Muscle layer of colon (tissue), 2 donors: ENCODE results near the gene AMELY.
"Not testable (repeated sequence)": the region's sequence is repeated elsewhere in the genome, so short reads cannot be mapped to it uniquely, and the experiment has no call there.

Experiments
- H3K27ac ChIP-seq: one replicate; pipeline ENCODE4 v1.7.0; 2013; ENCODE audit warnings: low read depth, mild to moderate bottlenecking, low read length, moderate library complexity
- H3K27me3 ChIP-seq, 2 donors: one replicate each; pipeline ENCODE4 v1.7.0; 2013; ENCODE audit warnings: low read length in 2 of 2, mild to moderate bottlenecking in 2 of 2; ENCODE audit not compliant: insufficient read depth in 2 of 2, control insufficient read depth in 1 of 2
- H3K36me3 ChIP-seq: one replicate; pipeline ENCODE4 v1.7.0; 2013; ENCODE audit warnings: mild to moderate bottlenecking, low read length; ENCODE audit not compliant: insufficient read depth
- H3K4me1 ChIP-seq: one replicate; pipeline ENCODE4 v1.7.0; 2013; ENCODE audit warnings: mild to moderate bottlenecking, low read length; ENCODE audit not compliant: insufficient read depth
- H3K4me3 ChIP-seq, 2 donors: one replicate each; pipeline ENCODE4 v1.7.0; 2013; ENCODE audit warnings: low read length in 2 of 2, low read depth in 1 of 2, mild to moderate bottlenecking in 1 of 2, moderate library complexity in 1 of 2
- H3K9ac ChIP-seq: one replicate; pipeline ENCODE4 v1.7.0; 2013; ENCODE audit warnings: low read length
- H3K9me3 ChIP-seq: one replicate; pipeline ENCODE4 v1.7.0; 2013; ENCODE audit warnings: mild to moderate bottlenecking, low read length
- donor health status: abdominal sarcoma.
- donor health status: Adenocarcinoma of cecum.

AMELY gene

GRCh38 chrY:6909856-6910255 is 1.7 kb downstream of the AMELY start:
- Histone ChIP-seq H3K27me3 (no peaks in the 10 kb centered on the region), H3K27ac (no peak overlapping the region), H3K4me3 (no peak overlapping the region), H3K9me3 (no peaks in the 10 kb centered on the region), H3K36me3 (no peaks in the 10 kb centered on the region), H3K4me1 (no peaks in the 10 kb centered on the region), H3K9ac (no peak overlapping the region)

- Histone ChIP-seq H3K4me3 (no peak overlapping the region), H3K27ac (no peak overlapping the region), H3K9me3 (no peaks in the 10 kb centered on the region), H3K36me3 (no peaks in the 10 kb centered on the region), H3K4me1 (no peaks in the 10 kb centered on the region), H3K9ac (no peak overlapping the region), H3K27me3 (no peaks in the 10 kb centered on the region)
Measured at GRCh38 chrY:6909118-6909521, 2.4 kb downstream of the AMELY start.

DNA sequence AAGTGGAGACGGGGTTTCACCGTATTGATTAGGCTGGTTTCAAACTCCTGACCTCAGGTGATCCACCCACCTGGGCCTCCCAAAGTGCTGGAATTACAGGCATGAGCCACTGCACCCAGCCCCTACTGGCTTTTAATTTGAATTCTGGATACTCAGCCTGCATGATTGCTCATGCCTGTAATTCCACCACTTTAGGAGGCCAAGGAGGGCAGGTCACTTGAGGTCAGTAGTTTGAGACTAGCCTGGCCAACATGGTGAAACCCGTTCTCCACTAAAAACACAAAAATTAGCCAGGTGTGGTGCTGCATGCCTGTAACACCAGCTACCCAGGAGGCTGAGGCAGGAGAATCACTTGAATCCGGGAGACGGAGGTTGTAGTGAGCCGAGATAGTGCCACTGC is 3.5 kb downstream of the AMELY start:
- not testable (repeated sequence) for H3K27ac ChIP-seq, H3K4me1 ChIP-seq, H3K4me3 ChIP-seq, H3K9ac ChIP-seq, H3K27me3 ChIP-seq, H3K9me3 ChIP-seq, H3K36me3 ChIP-seq

- Histone ChIP-seq H3K36me3 (no peaks in the 10 kb centered on the region), H3K27ac (no peak overlapping the region), H3K9ac (no peak overlapping the region), H3K9me3 (no peaks in the 10 kb centered on the region), H3K27me3 (no peaks in the 10 kb centered on the region), H3K4me3 (no peak overlapping the region), H3K4me1 (no peaks in the 10 kb centered on the region)
Measured at GRCh38 chrY:6907591-6907990, 4.0 kb downstream of the AMELY start.

DNA sequence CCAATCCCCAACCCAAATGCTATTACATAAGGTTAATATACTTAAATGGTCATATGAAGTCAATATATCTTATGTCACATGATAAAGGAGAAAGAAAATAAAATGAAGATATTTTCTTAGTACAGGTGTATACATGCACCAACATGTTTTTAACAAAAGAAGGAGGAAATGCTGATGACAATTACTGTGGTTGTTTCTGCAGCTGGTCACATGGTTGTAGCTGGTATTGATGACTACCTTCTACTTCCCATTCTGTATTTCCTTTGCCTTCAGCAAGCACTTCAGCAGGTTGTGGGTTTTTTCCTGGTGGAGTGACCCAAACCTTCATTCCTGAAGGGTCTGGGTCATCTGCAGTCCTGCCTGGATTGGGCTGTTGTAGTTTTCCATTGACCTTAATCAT is 9.4 kb downstream of the AMELY start:
- H3K4me3 ChIP-seq, H3K4me1 ChIP-seq, H3K27me3 ChIP-seq, H3K9me3 ChIP-seq, H3K9ac ChIP-seq, H3K36me3 ChIP-seq, H3K27ac ChIP-seq: not testable (repeated sequence)

- no peaks in the 10 kb centered on the region for H3K9me3 ChIP-seq
- H3K27me3 ChIP-seq = no peaks in the 10 kb centered on the region
- no peaks in the 10 kb centered on the region for H3K4me1 ChIP-seq
- H3K27ac ChIP-seq = no peak overlapping the region
- no peaks in the 10 kb centered on the region for H3K36me3 ChIP-seq
- H3K4me3 ChIP-seq = no peak overlapping the region
- no peak overlapping the region for H3K9ac ChIP-seq
Measured at GRCh38 chrY:6895236-6895635, 16.3 kb downstream of the AMELY start.

DNA sequence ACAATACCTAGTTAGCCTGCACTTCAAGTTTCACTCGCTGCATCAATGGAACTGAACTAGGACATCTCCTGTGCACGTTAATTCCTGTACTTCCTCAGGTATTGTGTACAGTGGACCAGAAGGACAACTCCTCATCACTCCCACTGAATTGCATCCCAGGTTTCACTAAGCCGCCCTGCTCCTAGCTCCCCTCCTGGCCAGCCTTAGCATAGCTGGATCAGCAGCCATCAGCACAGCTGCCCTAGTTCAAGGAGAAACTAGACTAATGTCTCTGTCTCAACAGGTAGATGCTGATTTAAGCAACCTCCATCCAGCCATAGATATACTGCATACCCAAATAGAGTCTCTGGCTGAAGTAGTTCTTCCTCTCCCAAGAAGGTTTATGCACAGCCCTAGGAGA is 17.1 kb downstream of the AMELY start:
- Histone ChIP-seq H3K36me3 (no peaks in the 10 kb centered on the region), H3K9ac (no peak overlapping the region), H3K27ac (no peak overlapping the region), H3K4me3 (no peak overlapping the region), H3K4me1 (no peaks in the 10 kb centered on the region), H3K27me3 (no peaks in the 10 kb centered on the region), H3K9me3 (no peaks in the 10 kb centered on the region)

GRCh38 chrY:6849384-6849783 is 62.2 kb downstream of the AMELY start:
- Histone ChIP-seq H3K9ac (no peak overlapping the region), H3K4me1 (no peaks in the 10 kb centered on the region), H3K27me3 (no peaks in the 10 kb centered on the region), H3K36me3 (no peaks in the 10 kb centered on the region), H3K4me3 (no peak overlapping the region), H3K9me3 (no peaks in the 10 kb centered on the region), H3K27ac (no peak overlapping the region)

GRCh38 chrY:6842650-6843049 is 68.9 kb downstream of the AMELY start:
- not testable (repeated sequence) for H3K27ac ChIP-seq, H3K27me3 ChIP-seq, H3K9ac ChIP-seq, H3K4me3 ChIP-seq, H3K4me1 ChIP-seq, H3K9me3 ChIP-seq, H3K36me3 ChIP-seq
